K562 (cell line): ENCODE measurements around the gene PRR36. TPM values are rescaled to one million over a fixed set of nuclear protein-coding genes. Genes with fewer than 3 reads are reported as not detected.

Experiments
- ATAC-seq: fragments of 200-7000 bp; cut with Tn5 transposase; 3 replicates; pipeline ENCODE4 v1.9.1; 2020; ENCODE audit warnings: moderate library complexity
- BruUV-seq: library from RNA; stranded (reverse); fragments of 400-500 nt; replicated peaks from 2 replicates; lab custom pipeline; 2021; lab: Mats Ljungman, UMichigan
- CTCF ChIA-PET: fragments of 300-600 bp; formaldehyde crosslinking; extraction: SDS; loops from one replicate; lab custom pipeline; 2021; ENCODE audit warnings: low intra/inter-chr PET ratio; lab: Yijun Ruan, JAX
- POLR2A ChIA-PET: fragments of 300-600, 350-650 bp; sonication (Branson Sonifier 250); formaldehyde crosslinking; extraction: SDS; loops from one replicate; lab custom pipeline; 2021; ENCODE audit warnings: antibody characterized with exemption, inconsistent platforms; lab: Yijun Ruan, JAX
- DNase-seq, 4 experiments: peaks; one replicate each; pipeline versions ENCODE4 v3.0.0 to v3.0.0-alpha.2; 2011 to 2018; ENCODE audit warnings: low spot score in 3 of 4, mixed read lengths in 3 of 4; ENCODE audit errors: extremely low read depth in 1 of 4
- FAIRE-seq: peaks from 2 replicates; lab custom pipeline; 2011; peaks lifted over from hg19 to GRCh38; lab: Jason Lieb, UNC
- H2AFZ ChIP-seq: 2 replicates; pipeline ENCODE4 v1.6.0; 2011; ENCODE audit warnings: low read depth, low read length, control low read depth, inconsistent platforms
- H3K27ac ChIP-seq: fragments of 200-600 bp; 3 replicates; pipeline ENCODE4 v1.8.0; 2011; ENCODE audit warnings: low read depth, mild to moderate bottlenecking, control low read depth, inconsistent platforms, low read length, moderate library complexity, mixed read lengths; ENCODE audit errors: extremely low read depth
- H3K27me3 ChIP-seq, 2 experiments: fragments of 300-600 bp in 1 of 2; 2 replicates in 1 of 2; 3 replicates in 1 of 2; pipeline versions ENCODE4 v1.6.0 to v1.8.0; 2011; ENCODE audit warnings: inconsistent platforms in 2 of 2, low read length in 2 of 2, mild to moderate bottlenecking in 1 of 2, mixed read lengths in 1 of 2, moderate library complexity in 1 of 2; ENCODE audit not compliant: control insufficient read depth in 2 of 2, insufficient read depth in 2 of 2
- H3K36me3 ChIP-seq: fragments of 300-600 bp; 3 replicates; pipeline ENCODE4 v1.8.0; 2011; ENCODE audit warnings: mild to moderate bottlenecking, low read length, inconsistent platforms; ENCODE audit not compliant: control insufficient read depth, insufficient read depth
- H3K4me1 ChIP-seq, 2 experiments: fragments of 200-600 bp in 1 of 2; replicated peaks in 1 of 2; 2 replicates in 1 of 2; 3 replicates in 1 of 2; pipeline versions ENCODE4 v1.5.1 to v1.8.0; 2011; ENCODE audit warnings: inconsistent platforms in 2 of 2, low read length in 2 of 2, mild to moderate bottlenecking in 1 of 2, mixed read lengths in 1 of 2, moderate library complexity in 1 of 2; ENCODE audit not compliant: control insufficient read depth in 2 of 2, insufficient read depth in 2 of 2
- H3K4me2 ChIP-seq: 2 replicates; pipeline ENCODE4 v1.6.1; 2011; ENCODE audit warnings: low read length, control low read depth, inconsistent platforms, mixed read lengths; ENCODE audit not compliant: insufficient read depth
- H3K4me3 ChIP-seq: fragments of 200-600 bp; sonication (generic), shearing (Covaris generic); 2 replicates; pipeline ENCODE4 v1.5.1; 2016; ENCODE audit warnings: control low read depth, inconsistent platforms
- H3K79me2 ChIP-seq: fragments of 200-600 bp; 3 replicates; pipeline ENCODE4 v1.8.0; 2011; ENCODE audit warnings: low read length, inconsistent platforms; ENCODE audit not compliant: control insufficient read depth, insufficient read depth
- H3K9ac ChIP-seq, 2 experiments: 2 replicates each; pipeline versions ENCODE4 v1.6.0 to v1.6.1; 2011; ENCODE audit warnings: low read depth in 2 of 2, low read length in 2 of 2, control low read depth in 1 of 2, inconsistent platforms in 1 of 2, mild to moderate bottlenecking in 1 of 2, mixed read lengths in 1 of 2; ENCODE audit not compliant: insufficient read depth in 1 of 2
- H3K9me1 ChIP-seq: one replicate; pipeline ENCODE4 v1.6.0; 2011; ENCODE audit warnings: inconsistent platforms, mild to moderate bottlenecking, low read length, moderate library complexity; ENCODE audit not compliant: control insufficient read depth, insufficient read depth
- H3K9me3 ChIP-seq: replicated peaks from 2 replicates; pipeline ENCODE4 v1.5.1; 2011; ENCODE audit warnings: low read depth, low read length, inconsistent platforms; ENCODE audit not compliant: control insufficient read depth, insufficient read depth
- H4K20me1 ChIP-seq: replicated peaks from 2 replicates; pipeline ENCODE4 v1.6.1; 2011; ENCODE audit warnings: low read length, inconsistent platforms, mixed read lengths; ENCODE audit not compliant: control insufficient read depth, insufficient read depth
- ATF7 ChIP-seq: fragments of 450-650 bp; IDR thresholded peaks from 2 replicates; pipeline ENCODE4 v1.7.1; 2014; ENCODE audit warnings: mild to moderate bottlenecking, moderate library complexity
- CREM ChIP-seq: IDR thresholded peaks from 2 replicates; pipeline ENCODE4 v1.6.1; 2014; ENCODE audit warnings: antibody characterized with exemption, low read depth
- NFIC ChIP-seq: fragments of 450-650 bp; IDR thresholded peaks from 2 replicates; pipeline ENCODE4 v1.6.1; 2017; ENCODE audit warnings: mild to moderate bottlenecking, inconsistent platforms
- NRF1 ChIP-seq, 2 experiments: fragments of 450-650 bp; IDR thresholded peaks in 1 of 2; conservative IDR thresholded peaks in 1 of 2; 2 replicates each; pipeline ENCODE4 v1.6.1; 2014; ENCODE audit warnings: mild to moderate bottlenecking in 2 of 2
- XRCC5 ChIP-seq: fragments of 200-400 bp; formaldehyde crosslinking; IDR thresholded peaks from 2 replicates; pipeline ENCODE4 v1.6.1; 2017; ENCODE audit warnings: low read depth, mild to moderate bottlenecking, low read length
- whole genome bisulfite sequencing: fragments of 100-300 bp; shearing (Covaris generic); methylation state at CpG from one replicate; pipeline ENCODE4 v1.1.6; 2016; ENCODE audit warnings: low coverage, mixed read lengths; ENCODE audit not compliant: insufficient coverage; ENCODE audit errors: missing lambda C conversion rate; 5-methylcytosine and 5-hydroxymethylcytosine counted together
- in situ Hi-C: fragments of 300-500 bp; cut with MboI; formaldehyde crosslinking; loops from 4 replicates; pipeline ENCODE4 v1.15.0; 2018; ENCODE audit warnings: inconsistent platforms, mixed read lengths
- intact Hi-C: fragments of 100-400 bp; cut with micrococcal nuclease; formaldehyde crosslinking; loops from 2 replicates; pipeline ENCODE4 v1.14.2; 2022
- polyA plus RNA-seq, 8 experiments: library from polyadenylated mRNA; depleted of rRNA in 4 of 8; stranded (reverse) in 5 of 8; unstranded in 3 of 8; fragments of >200 nt; fragmentation: Nextera tagmentation in 2 of 8; fragmentation: Illumina TruSeq in 1 of 8; extraction: Ambion mirVana in 2 of 8; extraction: Trizol in 1 of 8; gene quantifications; 2 replicates each; pipeline versions ENCODE4 v1.2.1 to v1.2.3, GENCODE V29; 2011 to 2014; ENCODE audit warnings: inconsistent platforms in 1 of 8, missing spikeins in 1 of 8
- total RNA-seq, 7 experiments: library from RNA; depleted of rRNA in 6 of 7; stranded (reverse); fragments of >200 nt in 6 of 7; fragmentation: Illumina TruSeq in 2 of 7; extraction: Trizol in 2 of 7; gene quantifications; 2 replicates each; pipeline versions ENCODE4 v1.2.1 to v1.2.3, GENCODE V29; 2011 to 2021; ENCODE audit warnings: low replicate concordance in 1 of 7
- TF ChIP-seq, protein P1 (sequence below): sonication (generic); formaldehyde crosslinking; IDR thresholded peaks from 2 replicates; pipeline ENCODE4 v1.9.0; 2022; ENCODE audit warnings: mild to moderate bottlenecking, missing genetic modification reagents
- TF ChIP-seq, protein P2 (sequence below): fragments of 250-450 bp; sonication (Bioruptor Pico); IDR thresholded peaks from 2 replicates; pipeline ENCODE4 v1.5.0; 2020; ENCODE audit warnings: mild to moderate bottlenecking, borderline replicate concordance
- TF ChIP-seq, protein P3 (sequence below): IDR thresholded peaks from 3 replicates; pipeline ENCODE4 v1.6.1; 2011; ENCODE audit warnings: borderline replicate concordance, mild to moderate bottlenecking; ENCODE audit not compliant: insufficient read length, insufficient read depth
- TF ChIP-seq, protein P4 (sequence below), 2 experiments: fragments of 450-650 bp; conservative IDR thresholded peaks; 2 replicates each; pipeline ENCODE4 v1.6.1; 2017; ENCODE audit warnings: mild to moderate bottlenecking in 2 of 2, moderate library complexity in 2 of 2

The PRR36 gene
- total and polyA plus RNA-seq, 9 of the 15 experiments (the other 6 are each of a cell fraction or from before 2014, with no cell fraction given) = 0.05 to 0.42 (median 0.06) TPM; not detected in 6

DNA sequence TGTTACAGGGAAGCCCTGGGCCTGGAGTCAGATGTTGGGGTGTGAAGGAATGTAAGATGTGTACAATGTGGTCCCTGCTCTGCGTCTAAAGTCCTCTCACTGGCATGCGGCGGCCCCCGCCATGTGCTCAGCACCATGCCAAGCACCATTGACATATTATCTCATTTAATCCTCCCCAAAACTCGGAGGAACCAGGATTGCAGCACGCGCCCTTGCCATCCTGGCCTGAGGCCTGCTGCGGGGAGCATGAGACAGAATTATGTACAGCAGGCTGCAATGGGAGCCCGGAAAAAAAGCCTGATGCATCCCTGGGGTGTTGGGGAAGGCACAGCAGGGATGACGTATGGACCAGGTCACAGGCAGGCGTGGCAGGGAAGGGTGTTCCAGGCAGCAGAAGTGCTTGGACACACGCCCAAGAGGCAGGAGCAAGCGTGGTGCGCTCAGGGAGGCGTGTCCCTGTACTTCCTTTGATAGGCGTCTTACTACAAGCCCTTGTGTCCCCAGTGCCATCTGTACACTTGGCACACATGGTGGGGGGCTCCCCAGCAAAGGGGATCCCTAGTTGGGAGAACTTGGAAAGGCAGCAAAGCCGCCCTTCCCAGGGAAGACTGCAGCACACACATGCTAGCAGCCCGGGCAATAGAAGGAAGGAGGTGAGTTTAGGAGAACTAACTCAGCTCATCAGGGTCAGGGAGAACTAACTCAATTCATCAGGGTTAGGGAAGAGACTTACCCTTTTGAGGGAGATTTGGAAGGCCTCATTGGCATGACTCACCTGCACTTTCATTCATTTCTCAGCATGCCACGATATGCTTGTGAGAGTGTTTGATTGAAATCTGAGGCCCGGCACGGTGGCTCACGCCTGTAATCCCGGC, 40.7 kb downstream of the PRR36 start:
- FAIRE-seq = peak; percentile 74
- no peak overlapping the region for H3K4me2 ChIP-seq
- no peaks in the 10 kb centered on the region for H3K9me3 ChIP-seq
- peaks cover 16 to 41% of the 10 kb centered on the region in 2 experiments; a peak in 4 of 5 replicates for H3K4me1 ChIP-seq
- intact Hi-C loops = no loop called here
- POLR2A ChIA-PET = interaction anchor here (0.6 kb wide), 2 partner anchors 17 to 25 kb away, joined by 3 to 5 read pairs; no protein-coding TSS in a partner anchor
- ATAC-seq = no peak
- H2AFZ ChIP-seq = no peak overlapping the region
- H3K27ac ChIP-seq = no peak overlapping the region
- H3K36me3 ChIP-seq = no peaks in the 10 kb centered on the region; the same call in 2 of the 3 replicates
- BruUV-seq = no TSS peak
- no peaks in the 10 kb centered on the region for H3K9me1 ChIP-seq
- CTCF ChIA-PET = no interaction called here
- H3K4me3 ChIP-seq = no peak overlapping the region
- peak overlapping the region in 1 of 2 experiments; percentile 24; a peak in 2 of 4 replicates for H3K9ac ChIP-seq
- H4K20me1 ChIP-seq = 0 out of 2 replicates have a peak, but pooled peaks cover 3% of the 10 kb centered on the region
- no peaks in the 10 kb centered on the region for H3K79me2 ChIP-seq
- in situ Hi-C loops = no loop called here
- peaks cover 7 to 13% of the 10 kb centered on the region in 2 experiments; a peak in 4 of 5 replicates for H3K27me3 ChIP-seq
- WGBS = 30% methylated on average over 20 of the region's 23 CpGs
- DNase-seq = peak; percentile 37 to 66 (median 40)
- TF ChIP-seq, protein P1, sequence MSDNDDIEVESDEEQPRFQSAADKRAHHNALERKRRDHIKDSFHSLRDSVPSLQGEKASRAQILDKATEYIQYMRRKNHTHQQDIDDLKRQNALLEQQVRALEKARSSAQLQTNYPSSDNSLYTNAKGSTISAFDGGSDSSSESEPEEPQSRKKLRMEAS (CRISPR knock-in tag) = peak; percentile 30; the same call in 1 of the 2 replicates
- TF ChIP-seq, protein P2, sequence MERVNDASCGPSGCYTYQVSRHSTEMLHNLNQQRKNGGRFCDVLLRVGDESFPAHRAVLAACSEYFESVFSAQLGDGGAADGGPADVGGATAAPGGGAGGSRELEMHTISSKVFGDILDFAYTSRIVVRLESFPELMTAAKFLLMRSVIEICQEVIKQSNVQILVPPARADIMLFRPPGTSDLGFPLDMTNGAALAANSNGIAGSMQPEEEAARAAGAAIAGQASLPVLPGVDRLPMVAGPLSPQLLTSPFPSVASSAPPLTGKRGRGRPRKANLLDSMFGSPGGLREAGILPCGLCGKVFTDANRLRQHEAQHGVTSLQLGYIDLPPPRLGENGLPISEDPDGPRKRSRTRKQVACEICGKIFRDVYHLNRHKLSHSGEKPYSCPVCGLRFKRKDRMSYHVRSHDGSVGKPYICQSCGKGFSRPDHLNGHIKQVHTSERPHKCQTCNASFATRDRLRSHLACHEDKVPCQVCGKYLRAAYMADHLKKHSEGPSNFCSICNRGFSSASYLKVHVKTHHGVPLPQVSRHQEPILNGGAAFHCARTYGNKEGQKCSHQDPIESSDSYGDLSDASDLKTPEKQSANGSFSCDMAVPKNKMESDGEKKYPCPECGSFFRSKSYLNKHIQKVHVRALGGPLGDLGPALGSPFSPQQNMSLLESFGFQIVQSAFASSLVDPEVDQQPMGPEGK (CRISPR knock-in tag) = no peak
- TF ChIP-seq CREM (peak; percentile 61), NFIC (peak; percentile 44; the same call in 1 of the 2 replicates), ATF7 (peak; percentile 40; the same call in 1 of the 2 replicates), NRF1 (conservative IDR thresholded peaks at IDR 0.05 in 1 of 2, IDR thresholded peaks at IDR 0.05 in 1 of 2) (peak; percentile 73 to 75), XRCC5 (no peak)
- TF ChIP-seq, protein P3, sequence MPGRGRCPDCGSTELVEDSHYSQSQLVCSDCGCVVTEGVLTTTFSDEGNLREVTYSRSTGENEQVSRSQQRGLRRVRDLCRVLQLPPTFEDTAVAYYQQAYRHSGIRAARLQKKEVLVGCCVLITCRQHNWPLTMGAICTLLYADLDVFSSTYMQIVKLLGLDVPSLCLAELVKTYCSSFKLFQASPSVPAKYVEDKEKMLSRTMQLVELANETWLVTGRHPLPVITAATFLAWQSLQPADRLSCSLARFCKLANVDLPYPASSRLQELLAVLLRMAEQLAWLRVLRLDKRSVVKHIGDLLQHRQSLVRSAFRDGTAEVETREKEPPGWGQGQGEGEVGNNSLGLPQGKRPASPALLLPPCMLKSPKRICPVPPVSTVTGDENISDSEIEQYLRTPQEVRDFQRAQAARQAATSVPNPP = no peak
- TF ChIP-seq, protein P4, sequence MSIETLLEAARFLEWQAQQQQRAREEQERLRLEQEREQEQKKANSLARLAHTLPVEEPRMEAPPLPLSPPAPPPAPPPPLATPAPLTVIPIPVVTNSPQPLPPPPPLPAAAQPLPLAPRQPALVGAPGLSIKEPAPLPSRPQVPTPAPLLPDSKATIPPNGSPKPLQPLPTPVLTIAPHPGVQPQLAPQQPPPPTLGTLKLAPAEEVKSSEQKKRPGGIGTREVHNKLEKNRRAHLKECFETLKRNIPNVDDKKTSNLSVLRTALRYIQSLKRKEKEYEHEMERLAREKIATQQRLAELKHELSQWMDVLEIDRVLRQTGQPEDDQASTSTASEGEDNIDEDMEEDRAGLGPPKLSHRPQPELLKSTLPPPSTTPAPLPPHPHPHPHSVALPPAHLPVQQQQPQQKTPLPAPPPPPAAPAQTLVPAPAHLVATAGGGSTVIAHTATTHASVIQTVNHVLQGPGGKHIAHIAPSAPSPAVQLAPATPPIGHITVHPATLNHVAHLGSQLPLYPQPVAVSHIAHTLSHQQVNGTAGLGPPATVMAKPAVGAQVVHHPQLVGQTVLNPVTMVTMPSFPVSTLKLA (conservative IDR thresholded peaks at IDR 0.05) = peak; percentile 26 to 33; a peak in 1 of 4 replicates
